Activated CD4-positive, alpha-beta T cell treated with anti-CD3 and anti-CD28 coated beads, Interleukin-10, Interleukin-2, amounts not matched to agents 100 ng/mL and 50 ng/mL, durations not matched to agents 16 hours and 8 hours (primary cell): ENCODE measurements around the gene DHX38.
A peak's percentile ranks its signal among the peaks of the same experiment; 100 is the strongest.
"Not testable (repeated sequence)": the region's sequence is repeated elsewhere in the genome, so short reads cannot be mapped to it uniquely, and the experiment has no call there.

Experiments used
- DNase-seq: peaks from one replicate; pipeline ENCODE4 v3.0.0-alpha.2; 2020

The DHX38 gene

DNA sequence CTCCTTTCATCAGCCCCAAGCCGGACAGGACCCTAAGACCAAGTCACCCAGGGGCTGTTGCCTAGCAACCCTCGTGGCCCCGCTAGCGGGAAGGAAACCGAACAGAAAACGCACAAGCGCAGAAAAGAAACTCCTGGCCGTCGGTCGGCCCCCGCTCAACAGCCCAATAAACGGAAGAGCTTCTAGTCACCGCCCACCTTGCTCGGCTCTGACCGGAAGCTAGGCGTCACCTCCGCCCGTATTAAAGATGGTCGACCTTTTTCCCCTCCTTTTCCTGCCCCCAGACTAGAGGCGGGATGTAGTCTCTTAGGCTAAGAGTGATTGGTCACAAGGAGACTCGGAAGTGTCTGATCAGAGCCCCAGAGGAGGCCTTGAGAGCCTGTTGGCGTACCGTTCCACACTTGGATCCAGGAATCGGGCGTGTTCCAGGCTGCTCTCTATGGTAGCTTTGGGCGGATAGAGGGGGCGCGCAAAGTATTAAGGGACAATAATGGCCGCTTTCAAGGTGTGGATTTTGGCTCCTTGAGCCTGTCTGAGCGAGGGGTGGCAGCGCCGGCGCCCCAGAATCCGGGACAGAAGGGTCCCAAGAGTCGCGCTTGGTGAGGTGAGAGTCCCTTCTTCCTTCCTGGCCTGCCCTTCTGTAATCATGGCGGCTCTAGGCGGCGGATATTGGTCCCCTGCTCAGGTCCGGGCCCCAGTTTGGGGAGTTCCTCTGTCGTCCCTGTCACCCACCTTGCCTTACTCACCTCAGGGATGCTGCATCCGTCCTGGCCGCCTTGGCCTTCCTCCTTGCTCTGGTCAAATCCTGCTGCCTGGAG is at the start of gene DHX38, which contains the start of gene TXNL4B:
TSS of gene DHX38 (plus strand) at position 400 of the 818 bp plus-strand sequence. CDS start 2,311 bp downstream, outside the sequence.
TSS of gene TXNL4B (minus strand) at position 173 of the 818 bp plus-strand sequence. CDS start 2,871 bp downstream, outside the sequence.
- peak; percentile 98 for DNase-seq

DNA sequence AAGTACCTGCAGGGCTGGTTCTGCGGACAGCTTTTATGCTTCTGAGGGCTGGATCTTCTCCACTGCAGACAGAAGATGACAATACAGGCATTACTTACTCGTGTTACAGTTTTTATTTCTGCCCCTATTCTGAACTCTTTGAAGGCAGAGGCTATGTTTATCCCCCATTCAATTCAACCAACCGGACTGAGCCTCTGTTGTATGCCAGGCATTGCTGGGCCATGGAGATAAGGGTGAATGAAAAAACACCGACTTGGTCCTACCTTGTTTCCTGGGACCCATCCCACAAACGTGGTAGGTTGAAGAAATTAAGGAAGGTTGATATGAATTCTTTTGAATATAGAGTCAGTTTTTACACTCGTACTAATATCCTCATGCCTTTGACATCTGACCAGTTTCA is 49.4 kb upstream of the DHX38 start:
- no peak for DNase-seq

DNA sequence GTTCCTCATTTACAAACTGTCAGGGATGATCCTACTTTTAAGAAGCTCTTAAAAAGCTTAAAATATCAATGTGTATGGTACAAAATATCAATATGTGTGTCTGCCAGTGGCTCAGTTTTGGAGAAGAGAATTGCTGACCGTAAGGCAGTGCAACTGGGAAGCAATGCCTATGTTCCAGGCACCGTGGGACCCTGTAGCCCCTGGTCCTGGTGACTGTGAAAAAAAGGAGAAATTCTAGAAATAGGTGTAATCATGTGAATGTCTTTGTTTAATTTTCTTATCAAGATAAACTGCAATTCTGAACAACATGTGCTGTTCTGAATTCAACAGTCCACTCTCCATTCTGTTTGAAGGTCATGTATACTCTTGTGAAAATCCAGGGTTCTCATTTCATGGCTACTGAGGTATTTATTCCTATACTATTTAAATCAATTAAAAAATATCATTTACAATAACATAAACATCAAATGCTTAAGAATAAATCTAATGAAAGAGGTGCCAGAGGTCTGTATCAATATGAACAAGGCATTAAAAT is 48.8 kb upstream of the DHX38 start:
- DNase-seq, result no peak

DNA sequence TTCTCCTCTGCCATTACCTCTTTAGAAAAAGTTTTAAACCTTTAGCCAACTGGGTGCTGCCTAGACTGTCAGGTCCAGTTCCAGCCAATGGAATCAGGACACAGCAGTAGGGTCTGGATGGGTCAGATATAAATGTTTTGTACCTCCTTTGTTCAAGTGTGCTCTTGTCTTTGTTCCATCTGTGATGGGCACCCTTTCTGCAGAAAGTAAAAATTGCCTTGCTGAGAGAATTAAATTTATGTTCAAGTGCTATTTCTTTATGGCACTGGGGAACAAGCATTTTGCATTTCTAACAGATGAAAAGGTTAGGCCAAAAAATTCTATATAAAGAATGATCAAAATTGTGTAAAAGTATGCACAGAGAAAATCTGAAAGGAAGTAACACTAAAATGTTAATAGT is 44.5 kb upstream of the DHX38 start:
- no peak for DNase-seq

DNA sequence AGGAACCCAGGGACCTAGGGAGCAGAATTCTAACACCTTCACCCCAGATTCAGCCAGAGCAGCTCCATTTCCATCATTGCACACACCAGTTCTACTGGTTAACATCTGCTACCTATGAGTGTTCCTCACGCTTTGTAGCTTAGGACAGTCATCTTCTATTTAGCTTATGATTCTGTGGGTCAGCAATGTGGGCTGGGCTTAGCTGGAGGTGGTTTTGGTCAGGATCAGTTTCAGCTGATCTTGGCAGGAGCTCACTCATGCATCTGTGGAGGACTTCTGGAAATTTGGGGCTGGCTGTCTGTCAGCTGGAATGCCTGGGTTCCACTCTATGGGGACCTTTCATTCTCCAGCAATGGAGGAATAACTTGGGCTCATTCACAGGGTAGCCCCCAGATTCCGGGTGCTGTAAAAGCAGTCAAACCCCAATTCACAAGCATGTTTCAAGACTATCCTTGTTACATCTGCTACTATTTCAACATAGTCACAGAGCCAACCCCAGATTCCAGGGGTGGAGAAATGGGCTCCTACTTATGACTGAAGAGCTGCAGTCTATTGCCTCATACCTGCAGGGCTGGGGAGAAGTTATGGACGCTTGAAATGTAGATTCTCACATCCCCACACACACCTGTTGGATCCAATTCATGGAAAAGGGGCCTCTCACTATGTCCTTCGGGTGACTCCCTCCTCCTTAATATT is 42.7 kb upstream of the DHX38 start:
- DNase-seq, result no peak

DNA sequence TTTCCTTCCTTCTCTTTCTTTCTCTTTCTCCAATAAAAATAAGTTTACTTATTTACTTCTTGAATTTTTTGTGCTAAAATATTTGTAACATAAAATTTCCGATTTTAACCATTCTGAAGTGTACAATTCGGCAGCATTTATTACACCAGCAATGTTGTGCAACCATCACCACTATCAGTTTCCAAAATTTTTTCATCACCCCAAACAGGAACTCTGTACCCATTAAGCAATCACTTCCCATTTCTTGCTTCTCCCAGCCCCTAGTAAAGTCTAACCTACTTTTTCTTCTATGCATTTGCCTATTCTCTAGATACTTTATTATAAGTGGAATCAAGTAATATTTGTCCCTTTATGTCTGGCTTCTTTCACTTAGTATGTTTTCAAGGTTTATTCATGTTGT is 41.8 kb upstream of the DHX38 start:
- DNase-seq, result no peak

DNA sequence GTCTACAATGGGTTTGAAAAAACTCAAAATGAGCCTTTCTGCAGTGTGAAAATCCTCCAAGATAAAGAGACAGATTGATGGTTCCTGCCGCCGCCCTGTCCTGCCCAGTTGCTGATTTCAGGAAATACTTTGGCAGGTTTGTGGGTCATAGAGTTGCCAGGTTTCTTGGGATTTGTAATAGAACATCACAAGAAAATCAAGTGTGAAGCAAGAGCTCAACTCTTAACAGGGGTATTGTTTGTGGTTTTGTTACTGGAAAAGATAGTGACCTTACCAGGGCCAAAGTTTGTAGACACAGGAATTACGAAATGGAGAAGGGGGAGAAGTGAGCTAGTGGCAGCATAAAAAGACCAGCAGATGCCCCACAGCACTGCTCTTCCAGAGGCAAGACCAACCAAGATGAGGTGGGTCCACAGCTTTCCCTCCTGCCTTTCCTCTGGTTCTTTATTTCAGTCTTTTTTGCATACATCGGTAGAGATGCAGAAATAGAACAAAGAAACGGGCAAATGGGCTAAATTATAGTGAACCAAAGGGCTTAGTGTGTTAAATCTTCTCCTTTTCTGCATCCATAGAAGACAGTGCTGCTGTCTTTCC is 39.3 kb upstream of the DHX38 start, which contains the start of gene HP:
TSS of gene HP (plus strand) at position 252 of the 594 bp plus-strand sequence. CDS start at position 400, 148 bp downstream.
- not testable (repeated sequence) for DNase-seq

DNA sequence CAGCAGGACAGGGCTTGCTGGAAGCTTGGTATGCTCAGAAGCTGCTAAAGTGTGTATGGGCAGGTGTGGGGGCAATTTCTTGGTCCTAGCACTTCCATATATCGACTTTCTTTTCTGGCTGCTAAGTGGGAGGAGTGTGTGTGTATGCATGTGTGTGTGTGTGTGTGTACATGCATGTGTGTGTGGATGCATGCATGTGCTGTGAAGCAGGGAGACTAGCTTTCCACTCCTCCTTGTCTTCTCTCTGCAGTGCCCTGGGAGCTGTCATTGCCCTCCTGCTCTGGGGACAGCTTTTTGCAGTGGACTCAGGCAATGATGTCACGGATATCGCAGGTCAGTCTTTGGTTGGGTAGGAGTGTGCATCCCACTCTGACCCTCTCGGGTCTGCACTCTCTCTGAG is 37.7 kb upstream of the DHX38 start:
- DNase-seq, result no peak

DNA sequence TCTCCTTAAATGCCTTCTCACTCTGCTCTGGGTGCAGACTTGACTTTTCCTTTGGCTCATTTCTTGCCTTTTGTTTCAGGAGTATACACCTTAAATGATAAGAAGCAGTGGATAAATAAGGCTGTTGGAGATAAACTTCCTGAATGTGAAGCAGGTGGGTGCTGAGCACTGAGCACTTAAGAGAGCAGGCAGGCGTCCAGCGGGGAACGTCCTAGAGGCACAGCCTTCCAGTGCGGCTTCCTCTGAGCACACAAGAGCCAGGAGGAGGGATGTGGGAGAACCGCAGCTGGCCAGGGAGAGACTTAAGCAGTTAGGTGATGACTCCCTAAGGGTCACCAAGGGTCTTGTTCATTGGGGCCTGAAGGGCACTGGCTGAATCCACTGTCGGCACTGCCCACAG is 36.3 kb upstream of the DHX38 start:
- DNase-seq, result not testable (repeated sequence)

DNA sequence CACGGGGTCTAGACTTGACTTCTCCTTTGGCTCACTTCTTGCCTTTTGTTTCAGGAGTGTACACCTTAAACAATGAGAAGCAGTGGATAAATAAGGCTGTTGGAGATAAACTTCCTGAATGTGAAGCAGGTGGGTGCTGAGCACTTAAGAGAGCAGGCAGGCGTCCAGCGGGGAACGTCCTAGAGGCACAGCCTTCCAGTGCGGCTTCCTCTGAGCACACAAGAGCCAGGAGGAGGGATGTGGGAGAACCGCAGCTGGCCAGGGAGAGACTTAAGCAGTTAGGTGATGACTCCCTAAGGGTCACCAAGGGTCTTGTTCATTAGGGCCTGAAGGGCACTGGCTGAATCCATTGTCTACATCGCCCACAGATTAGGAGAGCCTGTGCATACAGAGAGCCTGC is 34.6 kb upstream of the DHX38 start:
- DNase-seq, result not testable (repeated sequence)

DNA sequence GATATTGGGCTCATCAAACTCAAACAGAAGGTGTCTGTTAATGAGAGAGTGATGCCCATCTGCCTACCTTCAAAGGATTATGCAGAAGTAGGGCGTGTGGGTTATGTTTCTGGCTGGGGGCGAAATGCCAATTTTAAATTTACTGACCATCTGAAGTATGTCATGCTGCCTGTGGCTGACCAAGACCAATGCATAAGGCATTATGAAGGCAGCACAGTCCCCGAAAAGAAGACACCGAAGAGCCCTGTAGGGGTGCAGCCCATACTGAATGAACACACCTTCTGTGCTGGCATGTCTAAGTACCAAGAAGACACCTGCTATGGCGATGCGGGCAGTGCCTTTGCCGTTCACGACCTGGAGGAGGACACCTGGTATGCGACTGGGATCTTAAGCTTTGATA is 33.2 kb upstream of the DHX38 start:
- no peak for DNase-seq

DNA sequence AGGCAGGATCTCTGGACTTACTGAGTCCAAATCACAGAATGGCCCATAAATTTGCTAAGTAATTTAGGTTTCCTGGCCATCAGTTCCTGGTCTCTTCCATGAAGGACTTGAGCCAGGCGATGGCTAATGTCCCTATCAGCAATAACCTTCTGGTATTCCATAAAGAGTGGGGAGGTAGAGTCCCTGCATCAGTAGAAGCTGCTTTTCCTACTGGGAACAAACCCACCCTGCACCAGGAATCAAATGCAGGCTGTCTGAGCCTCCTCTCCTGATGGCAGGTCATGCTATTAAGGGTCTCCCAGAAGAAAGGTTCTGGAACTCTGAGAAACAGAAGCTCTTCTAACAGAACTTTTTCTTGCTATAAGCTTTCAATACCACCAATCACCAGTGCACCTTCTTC is 32.1 kb upstream of the DHX38 start:
- DNase-seq, result no peak

DNA sequence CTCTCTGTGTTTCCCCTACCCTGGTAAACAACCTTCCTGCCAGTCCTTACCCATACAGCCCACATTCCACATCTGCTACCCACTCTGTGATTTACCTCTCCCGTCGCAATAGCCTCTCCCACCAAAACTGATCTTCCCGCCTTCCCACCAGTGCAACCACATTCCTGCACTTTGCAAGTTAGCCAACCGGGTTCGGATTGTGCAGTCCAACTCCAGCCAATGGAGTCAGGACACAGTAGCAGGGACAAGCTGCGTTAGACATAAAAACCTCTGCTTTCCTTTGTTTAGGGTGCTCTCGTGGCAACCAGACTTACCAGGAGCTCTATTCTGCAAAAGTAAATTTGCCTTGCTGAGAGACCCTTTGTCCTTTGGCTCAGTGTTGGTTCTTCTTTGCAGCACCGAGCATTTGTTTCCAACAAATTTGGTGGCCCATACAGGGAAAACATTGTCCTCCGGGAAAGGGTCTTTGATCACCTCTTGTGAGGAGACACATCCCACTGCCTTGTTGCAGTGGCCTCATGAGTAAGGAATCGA is 29.2 kb upstream of the DHX38 start:
- DNase-seq, result no peak

DNA sequence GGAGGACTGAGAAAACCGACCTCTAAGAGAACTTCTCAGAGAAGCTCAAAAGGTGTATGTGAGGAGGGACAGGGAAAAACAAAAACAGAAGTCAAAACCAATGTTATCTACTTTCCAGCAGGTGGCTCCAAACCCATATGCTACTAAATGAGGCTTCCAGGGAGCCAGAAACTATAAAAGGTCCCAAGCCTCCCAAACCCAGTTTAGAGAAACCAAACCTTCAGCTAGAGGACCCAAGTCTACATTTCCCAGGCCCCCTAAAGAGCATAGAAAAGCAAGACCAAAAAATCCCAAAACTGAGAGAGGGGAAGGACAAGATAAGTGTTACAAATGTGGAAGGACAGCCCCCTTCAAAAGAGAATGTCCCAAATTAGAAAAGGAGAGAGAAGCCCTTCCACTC is 26.9 kb upstream of the DHX38 start:
- DNase-seq, result peak; percentile 23

DNA sequence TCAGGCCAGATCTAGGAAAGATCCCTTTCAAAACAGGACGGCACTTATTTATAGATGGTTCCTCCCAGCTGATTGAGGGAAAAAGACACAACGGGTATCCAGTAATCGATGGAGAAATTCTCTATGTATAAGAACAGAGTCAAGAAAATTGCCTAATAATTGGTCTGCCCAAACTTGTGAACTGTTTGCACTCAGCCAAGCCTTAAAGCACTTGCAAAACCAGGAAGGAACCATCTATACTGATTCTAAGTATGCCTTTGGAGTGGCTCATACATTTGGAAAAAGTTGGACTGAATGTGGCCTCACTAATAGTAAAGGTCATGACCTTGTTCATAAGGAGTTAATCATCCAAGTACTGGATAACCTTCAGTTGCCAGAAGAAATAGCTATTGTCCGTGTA is 24.7 kb upstream of the DHX38 start:
- DNase-seq, result no peak

DNA sequence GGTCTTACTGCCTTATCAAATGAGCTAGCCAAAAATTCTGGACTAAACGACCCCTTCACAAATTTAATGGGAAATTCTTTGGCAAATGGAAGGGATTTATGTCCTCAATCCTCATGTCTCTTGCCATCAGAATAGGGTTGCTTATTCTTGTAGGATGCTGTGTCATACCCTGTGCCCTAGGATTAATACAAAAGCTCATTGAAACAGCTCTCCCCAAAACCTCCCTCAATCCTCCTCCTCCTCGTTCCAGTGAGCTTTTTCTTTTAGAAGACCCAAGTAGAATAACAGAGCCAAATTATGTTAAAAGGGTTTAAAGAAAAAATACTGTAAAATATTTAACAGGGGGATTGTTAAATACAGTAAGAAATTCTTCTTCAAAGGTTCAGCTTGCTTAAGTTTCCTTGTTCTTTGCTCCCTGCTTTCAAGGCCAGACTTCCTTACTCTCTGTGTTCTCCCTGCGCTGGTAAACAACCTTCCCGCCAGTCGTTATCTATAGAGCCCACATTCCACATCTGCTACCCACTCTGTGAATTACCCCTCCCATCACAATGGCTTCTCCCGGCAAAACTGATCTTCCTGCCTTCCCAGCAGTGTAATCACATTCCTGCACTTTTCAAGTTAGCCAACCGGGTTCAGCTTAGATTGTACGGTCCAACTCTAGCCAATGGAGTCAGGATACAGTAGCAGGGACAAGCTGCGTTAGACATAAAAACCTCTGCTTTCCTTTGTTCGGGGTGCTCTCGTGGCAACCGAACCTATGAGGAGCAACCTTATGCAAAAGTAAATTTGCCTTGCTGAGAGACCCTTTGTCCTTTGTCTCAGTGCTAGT is 20.9 kb upstream of the DHX38 start:
- DNase-seq, result no peak

DNA sequence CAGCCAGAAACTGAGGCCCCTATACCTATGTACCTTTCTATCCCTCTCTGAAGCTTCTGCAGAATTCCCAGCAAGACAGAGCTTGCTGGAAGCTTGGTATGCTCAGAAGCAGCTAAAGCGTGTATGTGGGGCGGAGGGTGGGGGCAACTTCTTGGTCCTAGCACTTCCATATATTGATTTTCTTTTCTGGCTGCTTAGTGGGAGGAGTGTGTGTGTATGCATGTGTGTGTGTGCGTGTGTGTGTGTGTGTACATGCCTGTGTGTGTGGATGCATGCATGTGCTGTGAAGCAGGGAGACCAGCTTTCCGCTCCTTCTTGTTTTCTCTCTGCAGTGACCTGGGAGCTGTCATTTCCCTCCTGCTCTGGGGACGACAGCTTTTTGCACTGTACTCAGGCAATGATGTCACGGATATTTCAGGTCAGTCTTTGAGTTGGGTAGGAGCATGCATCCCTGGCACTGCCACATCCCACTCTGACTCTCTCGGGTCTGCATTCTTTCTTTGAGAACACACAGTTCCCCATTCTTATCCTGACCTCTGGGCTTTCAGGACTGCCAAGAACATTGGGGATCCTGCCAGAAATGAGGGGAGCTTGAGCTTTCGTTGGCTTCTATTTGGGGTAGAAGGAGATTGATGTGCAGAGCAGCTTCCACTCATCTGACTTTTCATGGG is 20.0 kb upstream of the DHX38 start:
- DNase-seq, result no peak

DNA sequence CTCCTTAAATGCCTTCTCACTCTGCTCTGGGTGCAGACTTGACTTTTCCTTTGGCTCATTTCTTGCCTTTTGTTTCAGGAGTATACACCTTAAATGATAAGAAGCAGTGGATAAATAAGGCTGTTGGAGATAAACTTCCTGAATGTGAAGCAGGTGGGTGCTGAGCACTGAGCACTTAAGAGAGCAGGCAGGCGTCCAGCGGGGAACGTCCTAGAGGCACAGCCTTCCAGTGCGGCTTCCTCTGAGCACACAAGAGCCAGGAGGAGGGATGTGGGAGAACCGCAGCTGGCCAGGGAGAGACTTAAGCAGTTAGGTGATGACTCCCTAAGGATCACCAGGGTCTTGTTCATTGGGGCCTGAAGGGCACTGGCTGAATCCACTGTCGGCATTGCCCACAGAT is 18.6 kb upstream of the DHX38 start:
- not testable (repeated sequence) for DNase-seq

DNA sequence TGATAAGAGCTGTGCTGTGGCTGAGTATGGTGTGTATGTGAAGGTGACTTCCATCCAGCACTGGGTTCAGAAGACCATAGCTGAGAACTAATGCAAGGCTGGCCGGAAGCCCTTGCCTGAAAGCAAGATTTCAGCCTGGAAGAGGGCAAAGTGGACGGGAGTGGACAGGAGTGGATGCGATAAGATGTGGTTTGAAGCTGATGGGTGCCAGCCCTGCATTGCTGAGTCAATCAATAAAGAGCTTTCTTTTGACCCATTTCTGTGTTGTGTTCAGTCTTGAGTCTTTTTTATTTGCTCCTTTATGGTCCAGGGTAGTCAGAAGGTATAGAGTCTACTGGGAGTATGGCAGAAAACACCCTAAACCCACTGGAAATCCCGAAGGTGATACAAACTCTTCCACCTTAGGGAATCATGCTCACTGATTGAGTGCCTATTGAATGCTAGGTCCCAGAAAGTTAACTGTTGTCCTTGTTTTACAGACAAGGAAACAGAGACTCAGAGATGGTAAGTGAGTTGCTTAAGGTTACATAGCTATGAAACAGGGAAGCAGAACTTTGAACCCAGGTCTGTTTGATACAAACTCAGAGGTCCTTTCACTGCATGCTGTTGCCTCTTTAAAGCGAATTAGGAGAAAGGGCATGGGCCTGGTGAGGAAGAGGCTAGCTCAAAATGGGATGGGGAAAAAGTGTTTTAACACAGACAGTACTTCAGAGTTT is 16.5 kb upstream of the DHX38 start:
- not testable (repeated sequence) for DNase-seq

DNA sequence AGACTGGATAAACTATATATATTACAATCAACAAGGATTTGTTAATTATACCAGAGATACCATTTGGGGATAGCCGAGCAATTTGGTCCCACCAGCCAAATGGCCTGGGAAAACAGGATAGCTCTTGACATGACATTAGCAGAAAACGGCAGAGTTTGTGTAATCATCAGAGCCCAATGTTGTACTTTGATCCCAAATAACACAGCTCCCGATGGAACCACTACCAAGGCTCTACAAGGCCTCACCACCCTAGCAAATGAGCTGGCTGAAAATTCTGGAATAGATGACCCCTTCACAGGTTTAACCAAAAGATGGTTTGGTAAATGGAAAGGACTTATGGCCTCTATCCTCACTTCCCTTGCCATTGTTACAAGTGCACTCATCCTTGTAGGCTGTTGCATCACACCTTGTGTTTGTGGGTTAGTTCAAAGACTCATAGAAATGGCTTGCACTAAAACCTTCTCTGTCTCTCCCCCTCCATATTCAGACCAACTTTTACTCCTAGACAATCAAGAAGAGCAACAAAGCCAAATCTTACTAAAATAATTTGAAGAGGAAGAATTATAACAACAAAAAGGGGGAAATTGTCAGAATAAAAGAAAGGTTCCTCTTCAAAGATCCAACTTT is 9.8 kb upstream of the DHX38 start:
- no peak for DNase-seq
